ACHN (cell line): ENCODE data around the gene KANSL1.
"Not testable (repeated sequence)": the region's sequence is repeated elsewhere in the genome, so short reads cannot be mapped to it uniquely, and the experiment has no call there.

ENCODE experiments used
- DNase-seq: peaks from one replicate; pipeline ENCODE4 v3.0.0-alpha.2; 2015
- in situ Hi-C: cut with HindIII; loops from 2 replicates; pipeline ENCODE4 v1.10.0; 2017; ENCODE audit warnings: low sequenced_read_pairs, low pct_ligation_motif_present, low pct_unique_long_range_greater_than_20kb

KANSL1 gene

DNA sequence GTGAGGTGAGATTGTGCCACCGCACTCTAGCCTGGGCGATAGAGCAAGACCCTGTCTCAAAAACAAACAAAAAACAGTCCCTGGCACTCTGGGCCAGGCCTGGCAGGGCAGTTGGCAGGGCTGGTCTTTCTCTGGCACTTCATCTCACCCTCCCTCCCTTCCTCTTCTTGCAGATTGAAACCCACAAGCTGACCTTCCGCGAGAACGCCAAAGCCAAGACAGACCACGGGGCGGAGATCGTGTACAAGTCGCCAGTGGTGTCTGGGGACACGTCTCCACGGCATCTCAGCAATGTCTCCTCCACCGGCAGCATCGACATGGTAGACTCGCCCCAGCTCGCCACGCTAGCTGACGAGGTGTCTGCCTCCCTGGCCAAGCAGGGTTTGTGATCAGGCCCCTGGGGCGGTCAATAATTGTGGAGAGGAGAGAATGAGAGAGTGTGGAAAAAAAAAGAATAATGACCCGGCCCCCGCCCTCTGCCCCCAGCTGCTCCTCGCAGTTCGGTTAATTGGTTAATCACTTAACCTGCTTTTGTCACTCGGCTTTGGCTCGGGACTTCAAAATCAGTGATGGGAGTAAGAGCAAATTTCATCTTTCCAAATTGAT is 169.3 kb downstream of the KANSL1 start:
- in situ Hi-C loops: no loop called here
- no peak for DNase-seq

DNA sequence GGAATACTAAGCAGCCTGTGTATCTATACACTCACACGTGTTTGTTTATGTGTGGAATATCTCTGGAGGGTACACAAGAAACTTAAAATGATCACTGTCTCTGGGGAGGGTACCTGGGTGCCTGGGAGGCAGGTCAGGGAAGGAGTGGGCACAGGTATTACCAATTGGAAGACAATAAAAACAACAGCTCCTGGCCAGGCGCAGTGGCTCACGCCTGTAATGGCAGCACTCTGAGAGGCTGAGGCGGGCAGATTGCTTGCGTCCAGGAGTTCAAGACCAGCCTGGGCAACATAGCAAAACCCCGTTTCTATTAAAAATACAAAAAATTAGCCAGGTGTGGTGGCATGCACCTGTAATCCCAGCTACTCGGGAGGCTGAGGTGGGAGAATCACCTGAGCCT is 169.9 kb downstream of the KANSL1 start:
- in situ Hi-C loops, DNase-seq: not testable (repeated sequence)

DNA sequence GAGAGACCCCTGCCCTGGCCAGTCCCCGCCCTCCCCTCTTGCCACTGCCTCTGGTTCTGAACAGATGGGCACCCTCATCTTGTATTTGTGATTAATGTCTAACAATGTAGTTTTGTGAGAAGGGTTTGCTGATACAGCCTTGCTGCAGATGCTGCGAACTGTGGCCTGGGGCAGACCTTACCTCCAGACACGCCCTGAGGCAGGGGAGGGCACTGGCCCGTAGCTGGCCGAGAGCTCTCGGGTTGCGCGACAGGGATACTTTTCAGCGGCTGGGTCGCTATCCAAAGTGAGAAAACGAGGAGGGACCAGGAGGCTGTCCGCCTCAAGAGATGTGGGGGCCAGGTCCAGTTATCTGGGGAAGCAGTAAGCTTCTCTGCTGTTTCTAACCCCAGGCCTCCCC is 172.2 kb downstream of the KANSL1 start:
- DNase-seq: no peak
- in situ Hi-C loops: no loop called here

DNA sequence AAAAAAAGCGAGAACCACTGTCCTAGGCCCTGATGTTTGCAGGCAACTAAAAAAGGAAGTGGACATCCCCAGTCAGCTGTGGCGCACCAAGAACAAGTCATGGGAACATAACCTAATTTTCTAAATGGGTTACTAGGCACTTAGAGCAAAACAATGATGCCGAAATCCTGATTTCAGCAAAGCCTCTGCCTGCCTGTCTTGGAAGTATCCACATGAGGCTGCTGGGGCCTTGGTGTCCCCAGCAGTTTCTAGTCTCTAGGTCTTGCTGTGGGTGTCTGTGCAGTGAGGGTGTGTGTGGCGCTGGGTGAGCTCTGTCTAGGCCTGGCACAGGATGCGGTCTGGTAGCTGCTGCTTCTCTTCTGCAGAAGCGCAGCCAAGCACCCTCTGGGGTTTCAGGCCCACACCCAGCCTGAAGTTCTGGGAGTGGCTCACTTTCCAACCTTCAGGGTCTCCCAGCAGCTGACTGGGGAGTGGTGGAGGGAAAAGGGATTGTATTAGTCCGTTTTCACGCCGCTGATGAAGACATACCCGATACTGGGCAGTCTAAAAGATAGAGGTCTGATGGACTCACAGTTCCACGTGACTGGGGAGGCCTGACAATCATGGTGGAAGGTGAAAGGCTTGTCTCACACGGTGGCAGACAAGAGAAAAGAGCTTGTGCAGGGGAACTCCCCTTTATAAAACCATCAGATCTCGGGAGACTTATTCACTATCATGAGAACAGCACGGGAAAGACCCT is 173.0 kb downstream of the KANSL1 start:
- in situ Hi-C loops: no loop called here
- no peak for DNase-seq

DNA sequence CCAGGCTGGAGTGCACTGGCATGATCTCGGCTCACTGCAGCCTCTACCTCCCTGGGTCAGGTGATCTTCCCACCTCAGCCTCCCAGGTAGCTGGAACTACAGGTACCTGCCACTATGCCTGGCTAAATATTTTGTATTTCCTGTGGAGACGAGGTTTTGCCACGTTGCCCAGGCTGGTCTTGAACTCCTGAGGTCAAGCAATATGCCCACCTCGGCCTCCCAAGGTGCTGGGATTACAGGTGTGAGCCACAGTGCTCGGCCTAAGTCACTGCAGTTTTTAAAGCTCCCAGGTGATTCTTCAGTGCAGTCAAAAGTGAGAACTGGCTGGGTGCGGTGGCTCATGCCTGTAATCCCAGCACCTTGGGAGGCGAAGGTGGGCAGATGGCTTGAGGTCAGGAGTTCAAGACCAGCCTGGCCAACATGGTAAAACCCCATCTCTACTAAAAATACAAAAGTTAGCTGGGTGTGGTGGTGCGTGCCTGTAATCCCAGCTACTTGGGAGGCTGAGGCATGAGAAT is 173.8 kb downstream of the KANSL1 start:
- in situ Hi-C loops, DNase-seq: not testable (repeated sequence)

DNA sequence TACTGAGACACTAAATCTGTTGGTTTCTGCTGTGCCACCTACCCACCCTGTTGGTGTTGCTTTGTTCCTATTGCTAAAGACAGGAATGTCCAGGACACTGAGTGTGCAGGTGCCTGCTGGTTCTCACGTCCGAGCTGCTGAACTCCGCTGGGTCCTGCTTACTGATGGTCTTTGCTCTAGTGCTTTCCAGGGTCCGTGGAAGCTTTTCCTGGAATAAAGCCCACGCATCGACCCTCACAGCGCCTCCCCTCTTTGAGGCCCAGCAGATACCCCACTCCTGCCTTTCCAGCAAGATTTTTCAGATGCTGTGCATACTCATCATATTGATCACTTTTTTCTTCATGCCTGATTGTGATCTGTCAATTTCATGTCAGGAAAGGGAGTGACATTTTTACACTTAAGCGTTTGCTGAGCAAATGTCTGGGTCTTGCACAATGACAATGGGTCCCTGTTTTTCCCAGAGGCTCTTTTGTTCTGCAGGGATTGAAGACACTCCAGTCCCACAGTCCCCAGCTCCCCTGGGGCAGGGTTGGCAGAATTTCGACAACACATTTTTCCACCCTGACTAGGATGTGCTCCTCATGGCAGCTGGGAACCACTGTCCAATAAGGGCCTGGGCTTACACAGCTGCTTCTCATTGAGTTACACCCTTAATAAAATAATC is 179.6 kb downstream of the KANSL1 start:
- in situ Hi-C loops: no loop called here
- DNase-seq: no peak

DNA sequence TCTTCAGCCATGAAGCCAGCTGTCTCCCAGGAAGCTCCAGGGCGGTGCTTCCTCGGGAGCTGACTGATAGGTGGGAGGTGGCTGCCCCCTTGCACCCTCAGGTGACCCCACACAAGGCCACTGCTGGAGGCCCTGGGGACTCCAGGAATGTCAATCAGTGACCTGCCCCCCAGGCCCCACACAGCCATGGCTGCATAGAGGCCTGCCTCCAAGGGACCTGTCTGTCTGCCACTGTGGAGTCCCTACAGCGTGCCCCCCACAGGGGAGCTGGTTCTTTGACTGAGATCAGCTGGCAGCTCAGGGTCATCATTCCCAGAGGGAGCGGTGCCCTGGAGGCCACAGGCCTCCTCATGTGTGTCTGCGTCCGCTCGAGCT is 180.1 kb downstream of the KANSL1 start:
- in situ Hi-C loops: no loop called here

DNA sequence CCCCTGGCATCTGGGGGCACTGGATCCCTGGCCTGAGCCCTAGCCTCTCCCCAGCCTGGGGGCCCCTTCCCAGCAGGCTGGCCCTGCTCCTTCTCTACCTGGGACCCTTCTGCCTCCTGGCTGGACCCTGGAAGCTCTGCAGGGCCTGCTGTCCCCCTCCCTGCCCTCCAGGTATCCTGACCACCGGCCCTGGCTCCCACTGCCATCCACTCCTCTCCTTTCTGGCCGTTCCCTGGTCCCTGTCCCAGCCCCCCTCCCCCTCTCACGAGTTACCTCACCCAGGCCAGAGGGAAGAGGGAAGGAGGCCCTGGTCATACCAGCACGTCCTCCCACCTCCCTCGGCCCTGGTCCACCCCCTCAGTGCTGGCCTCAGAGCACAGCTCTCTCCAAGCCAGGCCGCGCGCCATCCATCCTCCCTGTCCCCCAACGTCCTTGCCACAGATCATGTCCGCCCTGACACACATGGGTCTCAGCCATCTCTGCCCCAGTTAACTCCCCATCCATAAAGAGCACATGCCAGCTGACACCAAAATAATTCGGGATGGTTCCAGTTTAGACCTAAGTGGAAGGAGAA is 180.6 kb downstream of the KANSL1 start:
- DNase-seq: no peak
- in situ Hi-C loops: no loop called here

More for the DNA sequence above, 180.1 kb downstream of the KANSL1 start:
- DNase-seq: no peak

DNA sequence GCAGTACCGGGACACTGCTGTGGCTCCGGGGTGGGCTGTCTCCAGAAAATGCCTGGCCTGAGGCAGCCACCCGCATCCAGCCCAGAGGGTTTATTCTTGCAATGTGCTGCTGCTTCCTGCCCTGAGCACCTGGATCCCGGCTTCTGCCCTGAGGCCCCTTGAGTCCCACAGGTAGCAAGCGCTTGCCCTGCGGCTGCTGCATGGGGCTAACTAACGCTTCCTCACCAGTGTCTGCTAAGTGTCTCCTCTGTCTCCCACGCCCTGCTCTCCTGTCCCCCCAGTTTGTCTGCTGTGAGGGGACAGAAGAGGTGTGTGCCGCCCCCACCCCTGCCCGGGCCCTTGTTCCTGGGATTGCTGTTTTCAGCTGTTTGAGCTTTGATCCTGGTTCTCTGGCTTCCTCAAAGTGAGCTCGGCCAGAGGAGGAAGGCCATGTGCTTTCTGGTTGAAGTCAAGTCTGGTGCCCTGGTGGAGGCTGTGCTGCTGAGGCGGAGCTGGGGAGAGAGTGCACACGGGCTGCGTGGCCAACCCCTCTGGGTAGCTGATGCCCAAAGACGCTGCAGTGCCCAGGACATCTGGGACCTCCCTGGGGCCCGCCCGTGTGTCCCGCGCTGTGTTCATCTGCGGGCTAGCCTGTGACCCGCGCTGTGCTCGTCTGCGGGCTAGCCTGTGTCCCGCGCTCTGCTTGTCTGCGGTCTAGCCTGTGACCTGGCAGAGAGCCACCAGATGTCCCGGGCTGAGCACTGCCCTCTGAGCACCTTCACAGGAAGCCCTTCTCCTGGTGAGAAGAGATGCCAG is 181.3 kb downstream of the KANSL1 start:
- no peak for DNase-seq
- in situ Hi-C loops: no loop called here

DNA sequence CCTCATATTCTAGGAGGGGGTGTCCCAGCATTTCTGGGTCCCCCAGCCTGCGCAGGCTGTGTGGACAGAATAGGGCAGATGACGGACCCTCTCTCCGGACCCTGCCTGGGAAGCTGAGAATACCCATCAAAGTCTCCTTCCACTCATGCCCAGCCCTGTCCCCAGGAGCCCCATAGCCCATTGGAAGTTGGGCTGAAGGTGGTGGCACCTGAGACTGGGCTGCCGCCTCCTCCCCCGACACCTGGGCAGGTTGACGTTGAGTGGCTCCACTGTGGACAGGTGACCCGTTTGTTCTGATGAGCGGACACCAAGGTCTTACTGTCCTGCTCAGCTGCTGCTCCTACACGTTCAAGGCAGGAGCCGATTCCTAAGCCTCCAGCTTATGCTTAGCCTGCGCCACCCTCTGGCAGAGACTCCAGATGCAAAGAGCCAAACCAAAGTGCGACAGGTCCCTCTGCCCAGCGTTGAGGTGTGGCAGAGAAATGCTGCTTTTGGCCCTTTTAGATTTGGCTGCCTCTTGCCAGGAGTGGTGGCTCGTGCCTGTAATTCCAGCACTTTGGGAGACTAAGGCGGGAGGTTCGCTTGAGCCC is 182.5 kb downstream of the KANSL1 start:
- no peak for DNase-seq
- in situ Hi-C loops: no loop called here

DNA sequence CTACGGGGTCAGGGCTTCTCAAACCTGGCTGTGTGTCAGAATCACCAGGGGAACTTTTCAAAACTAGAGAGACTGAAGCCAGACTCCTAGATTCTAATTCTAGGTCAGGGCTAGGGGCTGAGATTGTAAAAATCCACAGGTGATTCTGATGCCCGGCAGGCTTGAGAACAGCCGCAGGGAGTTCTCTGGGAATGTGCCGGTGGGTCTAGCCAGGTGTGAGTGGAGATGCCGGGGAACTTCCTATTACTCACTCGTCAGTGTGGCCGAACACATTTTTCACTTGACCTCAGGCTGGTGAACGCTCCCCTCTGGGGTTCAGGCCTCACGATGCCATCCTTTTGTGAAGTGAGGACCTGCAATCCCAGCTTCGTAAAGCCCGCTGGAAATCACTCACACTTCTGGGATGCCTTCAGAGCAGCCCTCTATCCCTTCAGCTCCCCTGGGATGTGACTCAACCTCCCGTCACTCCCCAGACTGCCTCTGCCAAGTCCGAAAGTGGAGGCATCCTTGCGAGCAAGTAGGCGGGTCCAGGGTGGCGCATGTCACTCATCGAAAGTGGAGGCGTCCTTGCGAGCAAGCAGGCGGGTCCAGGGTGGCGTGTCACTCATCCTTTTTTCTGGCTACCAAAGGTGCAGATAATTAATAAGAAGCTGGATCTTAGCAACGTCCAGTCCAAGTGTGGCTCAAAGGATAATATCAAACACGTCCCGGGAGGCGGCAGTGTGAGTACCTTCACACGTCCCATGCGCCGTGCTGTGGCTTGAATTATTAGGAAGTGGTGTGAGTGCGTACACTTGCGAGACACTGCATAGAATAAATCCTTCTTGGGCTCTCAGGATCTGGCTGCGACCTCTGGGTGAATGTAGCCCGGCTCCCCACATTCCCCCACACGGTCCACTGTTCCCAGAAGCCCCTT is 183.3 kb downstream of the KANSL1 start:
- no peak for DNase-seq

DNA sequence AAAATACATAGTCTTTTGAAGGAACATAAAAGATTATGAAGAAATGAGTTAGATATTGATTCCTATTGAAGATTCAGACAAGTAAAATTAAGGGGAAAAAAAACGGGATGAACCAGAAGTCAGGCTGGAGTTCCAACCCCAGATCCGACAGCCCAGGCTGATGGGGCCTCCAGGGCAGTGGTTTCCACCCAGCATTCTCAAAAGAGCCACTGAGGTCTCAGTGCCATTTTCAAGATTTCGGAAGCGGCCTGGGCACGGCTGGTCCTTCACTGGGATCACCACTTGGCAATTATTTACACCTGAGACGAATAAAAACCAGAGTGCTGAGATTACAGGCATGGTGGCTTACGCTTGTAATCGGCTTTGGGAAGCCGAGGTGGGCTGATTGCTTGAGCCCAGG is 184.6 kb downstream of the KANSL1 start:
- in situ Hi-C loops: no loop called here
- DNase-seq: no peak

More for the DNA sequence above, 183.3 kb downstream of the KANSL1 start:
- in situ Hi-C loops: no loop called here

DNA sequence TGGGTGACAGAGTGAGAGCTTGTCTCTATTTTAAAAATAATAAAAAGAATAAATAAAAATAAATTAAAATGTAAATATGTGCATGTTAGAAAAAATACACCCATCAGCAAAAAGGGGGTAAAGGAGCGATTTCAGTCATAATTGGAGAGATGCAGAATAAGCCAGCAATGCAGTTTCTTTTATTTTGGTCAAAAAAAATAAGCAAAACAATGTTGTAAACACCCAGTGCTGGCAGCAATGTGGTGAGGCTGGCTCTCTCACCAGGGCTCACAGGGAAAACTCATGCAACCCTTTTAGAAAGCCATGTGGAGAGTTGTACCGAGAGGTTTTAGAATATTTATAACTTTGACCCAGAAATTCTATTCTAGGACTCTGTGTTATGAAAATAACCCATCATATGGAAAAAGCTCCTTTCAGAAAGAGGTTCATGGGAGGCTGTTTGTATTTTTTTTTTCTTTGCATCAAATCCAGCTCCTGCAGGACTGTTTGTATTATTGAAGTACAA is 185.7 kb downstream of the KANSL1 start:
- in situ Hi-C loops: no loop called here

DNA sequence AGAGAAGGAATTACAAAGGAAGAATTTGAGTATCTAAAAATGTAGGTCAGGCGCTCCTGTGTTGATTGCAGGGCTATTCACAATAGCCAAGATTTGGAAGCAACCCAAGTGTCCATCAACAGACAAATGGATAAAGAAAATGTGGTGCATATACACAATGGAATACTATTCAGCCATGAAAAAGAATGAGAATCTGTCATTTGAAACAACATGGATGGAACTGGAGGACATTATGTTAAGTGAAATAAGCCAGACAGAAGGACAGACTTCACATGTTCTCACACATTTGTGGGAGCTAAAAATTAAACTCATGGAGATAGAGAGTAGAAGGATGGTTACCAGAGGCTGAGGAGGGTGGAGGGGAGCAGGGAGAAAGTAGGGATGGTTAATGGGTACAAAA is 187.1 kb downstream of the KANSL1 start:
- DNase-seq, in situ Hi-C loops: not testable (repeated sequence)

More for the DNA sequence above, 185.7 kb downstream of the KANSL1 start:
- DNase-seq: no peak

DNA sequence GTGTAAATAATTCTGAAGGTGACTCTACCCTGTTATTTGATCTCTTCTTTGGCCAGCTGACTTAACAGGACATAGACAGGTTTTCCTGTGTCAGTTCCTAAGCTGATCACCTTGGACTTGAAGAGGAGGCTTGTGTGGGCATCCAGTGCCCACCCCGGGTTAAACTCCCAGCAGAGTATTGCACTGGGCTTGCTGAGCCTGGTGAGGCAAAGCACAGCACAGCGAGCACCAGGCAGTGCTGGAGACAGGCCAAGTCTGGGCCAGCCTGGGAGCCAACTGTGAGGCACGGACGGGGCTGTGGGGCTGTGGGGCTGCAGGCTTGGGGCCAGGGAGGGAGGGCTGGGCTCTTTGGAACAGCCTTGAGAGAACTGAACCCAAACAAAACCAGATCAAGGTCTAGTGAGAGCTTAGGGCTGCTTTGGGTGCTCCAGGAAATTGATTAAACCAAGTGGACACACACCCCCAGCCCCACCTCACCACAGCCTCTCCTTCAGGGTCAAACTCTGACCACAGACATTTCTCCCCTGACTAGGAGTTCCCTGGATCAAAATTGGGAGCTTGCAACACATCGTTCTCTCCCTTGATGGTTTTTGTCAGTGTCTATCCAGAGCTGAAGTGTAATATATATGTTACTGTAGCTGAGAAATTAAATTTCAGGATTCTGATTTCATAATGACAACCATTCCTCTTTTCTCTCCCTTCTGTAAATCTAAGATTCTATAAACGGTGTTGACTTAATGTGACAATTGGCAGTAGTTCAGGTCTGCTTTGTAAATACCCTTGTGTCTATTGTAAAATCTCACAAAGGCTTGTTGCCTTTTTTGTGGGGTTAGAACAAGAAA is 189.1 kb downstream of the KANSL1 start:
- DNase-seq: no peak

DNA sequence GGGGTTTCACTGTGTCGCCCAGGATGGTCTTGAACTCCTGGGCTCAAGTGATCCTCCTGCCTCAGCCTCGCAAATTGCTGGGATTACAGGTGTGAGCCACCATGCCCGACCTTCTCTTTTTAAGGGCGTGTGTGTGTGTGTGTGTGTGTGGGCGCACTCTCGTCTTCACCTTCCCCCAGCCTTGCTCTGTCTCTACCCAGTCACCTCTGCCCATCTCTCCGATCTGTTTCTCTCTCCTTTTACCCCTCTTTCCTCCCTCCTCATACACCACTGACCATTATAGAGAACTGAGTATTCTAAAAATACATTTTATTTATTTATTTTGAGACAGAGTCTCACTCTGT is 190.3 kb downstream of the KANSL1 start:
- in situ Hi-C loops: no loop called here
- DNase-seq: no peak

More for the DNA sequence above, 189.1 kb downstream of the KANSL1 start:
- in situ Hi-C loops: no loop called here
